Lower leg skin (tissue), 4 donors: Measurements from ENCODE around the gene VAV3. TPM values are rescaled to one million over a fixed set of nuclear protein-coding genes. Genes with fewer than 3 reads are reported as not detected.

Experiments used
- DNase-seq, 2 donors: peaks; one replicate each; pipeline ENCODE4 v3.0.0-alpha.2; 2019; ENCODE audit warnings: low spot score in 2 of 2
- H3K4me3 ChIP-seq: fragments of 200-600 bp; sonication (generic); 2 replicates; pipeline ENCODE4 v1.5.1; 2017; ENCODE audit warnings: mild to moderate bottlenecking, low read depth; ENCODE audit not compliant: poor library complexity, severe bottlenecking
- POLR2A ChIP-seq, 2 donors: fragments of 450-650 bp; IDR thresholded peaks; one replicate each; pipeline ENCODE4 v1.6.1; 2016 to 2017; ENCODE audit warnings: antibody characterized with exemption in 2 of 2, mild to moderate bottlenecking in 1 of 2, moderate library complexity in 1 of 2
- WGBS, 2 donors: methylation state at CpG; one replicate each; pipeline ENCODE4 v1.1.5; 2018; 5-methylcytosine and 5-hydroxymethylcytosine counted together
- intact Hi-C: fragments of 100-400 bp; cut with DNase I; formaldehyde crosslinking; loops from one replicate; pipeline ENCODE4 v1.15.0; 2023; ENCODE audit warnings: low total_unique reads
- total RNA-seq, 4 donors: library from RNA; depleted of rRNA; stranded (reverse); fragments of >200 nt; gene quantifications; one replicate each; pipeline ENCODE4 v1.1.0, GENCODE V29; 2016
- TF ChIP-seq, protein P1 (sequence below), 3 donors: fragments of 450-650 bp; IDR thresholded peaks; one replicate each; pipeline ENCODE4 v1.5.1; 2016; ENCODE audit warnings: antibody characterized with exemption in 3 of 3, mild to moderate bottlenecking in 3 of 3, moderate library complexity in 2 of 3

The VAV3 gene
- total RNA-seq, 4 donors from 2014 or later: 102 to 200 (median 147) TPM

DNA sequence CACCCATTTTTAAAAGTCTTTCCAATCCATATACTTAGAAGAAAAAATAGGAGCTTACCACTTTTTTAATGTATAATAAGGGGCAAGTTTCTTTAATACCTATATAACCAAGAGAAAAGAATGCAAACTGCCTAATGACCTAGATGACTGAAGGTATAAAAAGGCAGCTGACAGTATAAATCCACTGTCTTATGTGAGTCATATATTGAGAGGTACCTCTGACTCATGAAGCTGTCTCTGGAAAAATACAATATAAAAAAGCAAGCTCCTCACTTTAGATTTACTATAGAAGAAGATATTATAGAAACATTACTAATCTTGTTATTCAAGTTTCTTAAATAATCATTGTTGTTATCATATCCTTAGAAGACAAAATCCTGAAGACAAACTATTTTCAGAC, 144.2 kb downstream of the VAV3 start:
- intact Hi-C loops: no loop called here
- no peak overlapping the region for H3K4me3 ChIP-seq
- no peak for DNase-seq
- TF ChIP-seq, protein P1, sequence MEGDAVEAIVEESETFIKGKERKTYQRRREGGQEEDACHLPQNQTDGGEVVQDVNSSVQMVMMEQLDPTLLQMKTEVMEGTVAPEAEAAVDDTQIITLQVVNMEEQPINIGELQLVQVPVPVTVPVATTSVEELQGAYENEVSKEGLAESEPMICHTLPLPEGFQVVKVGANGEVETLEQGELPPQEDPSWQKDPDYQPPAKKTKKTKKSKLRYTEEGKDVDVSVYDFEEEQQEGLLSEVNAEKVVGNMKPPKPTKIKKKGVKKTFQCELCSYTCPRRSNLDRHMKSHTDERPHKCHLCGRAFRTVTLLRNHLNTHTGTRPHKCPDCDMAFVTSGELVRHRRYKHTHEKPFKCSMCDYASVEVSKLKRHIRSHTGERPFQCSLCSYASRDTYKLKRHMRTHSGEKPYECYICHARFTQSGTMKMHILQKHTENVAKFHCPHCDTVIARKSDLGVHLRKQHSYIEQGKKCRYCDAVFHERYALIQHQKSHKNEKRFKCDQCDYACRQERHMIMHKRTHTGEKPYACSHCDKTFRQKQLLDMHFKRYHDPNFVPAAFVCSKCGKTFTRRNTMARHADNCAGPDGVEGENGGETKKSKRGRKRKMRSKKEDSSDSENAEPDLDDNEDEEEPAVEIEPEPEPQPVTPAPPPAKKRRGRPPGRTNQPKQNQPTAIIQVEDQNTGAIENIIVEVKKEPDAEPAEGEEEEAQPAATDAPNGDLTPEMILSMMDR (IDR thresholded peaks at IDR 0.05): no peak
- TF ChIP-seq POLR2A (IDR thresholded peaks at IDR 0.05): no peak

DNA sequence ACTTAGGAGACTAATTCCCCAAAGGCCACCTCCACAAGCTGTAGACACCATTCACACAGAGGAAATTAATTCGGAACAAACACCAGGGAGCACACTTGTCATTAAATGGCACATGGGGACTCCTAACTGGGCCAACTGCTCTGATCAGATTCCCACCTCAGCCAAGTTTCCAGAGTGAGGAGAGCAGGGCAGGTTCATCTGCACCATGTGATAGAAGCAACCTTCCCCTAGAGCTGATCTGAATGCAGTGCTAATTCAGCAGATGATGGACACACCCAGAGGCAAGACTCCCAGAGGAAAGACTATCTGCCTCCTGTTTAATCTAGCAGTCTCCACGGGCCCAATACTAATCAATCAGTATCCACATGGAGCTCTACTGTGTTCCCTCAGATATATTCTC, 147.0 kb downstream of the VAV3 start:
- intact Hi-C loops: no loop called here
- no peak overlapping the region for H3K4me3 ChIP-seq
- WGBS, 2 donors: 51 to 61% methylated on average over 2 of the region's 2 CpGs
- no peak for DNase-seq
- TF ChIP-seq POLR2A (IDR thresholded peaks at IDR 0.05): no peak
- TF ChIP-seq, protein P1 (IDR thresholded peaks at IDR 0.05): no peak

DNA sequence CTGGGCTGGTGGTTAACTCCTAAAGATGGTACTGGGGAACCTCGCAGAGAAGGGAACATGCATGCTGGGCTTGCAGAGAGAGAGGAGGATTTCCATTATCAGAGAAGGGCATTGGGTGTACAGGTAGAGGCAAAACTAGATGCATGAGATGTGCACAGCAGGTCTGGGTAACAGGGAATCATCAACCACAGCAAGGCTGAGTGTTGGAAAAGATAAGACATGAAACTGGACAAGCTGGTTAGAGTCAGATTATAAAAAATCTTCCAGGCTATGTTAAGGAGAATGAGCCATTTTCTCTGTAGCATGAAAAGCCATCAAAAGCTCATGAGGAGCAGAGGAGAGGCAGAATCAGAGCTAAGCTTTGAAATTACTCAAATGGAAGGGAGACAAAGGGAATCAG, 147.8 kb downstream of the VAV3 start:
- H3K4me3 ChIP-seq: no peak overlapping the region
- TF ChIP-seq, protein P1 (IDR thresholded peaks at IDR 0.05): no peak
- no peak for TF ChIP-seq POLR2A (IDR thresholded peaks at IDR 0.05)
- intact Hi-C loops: no loop called here
- WGBS, 2 donors: 87 to 92% methylated on average over 1 of the region's 1 CpG
- no peak for DNase-seq

DNA sequence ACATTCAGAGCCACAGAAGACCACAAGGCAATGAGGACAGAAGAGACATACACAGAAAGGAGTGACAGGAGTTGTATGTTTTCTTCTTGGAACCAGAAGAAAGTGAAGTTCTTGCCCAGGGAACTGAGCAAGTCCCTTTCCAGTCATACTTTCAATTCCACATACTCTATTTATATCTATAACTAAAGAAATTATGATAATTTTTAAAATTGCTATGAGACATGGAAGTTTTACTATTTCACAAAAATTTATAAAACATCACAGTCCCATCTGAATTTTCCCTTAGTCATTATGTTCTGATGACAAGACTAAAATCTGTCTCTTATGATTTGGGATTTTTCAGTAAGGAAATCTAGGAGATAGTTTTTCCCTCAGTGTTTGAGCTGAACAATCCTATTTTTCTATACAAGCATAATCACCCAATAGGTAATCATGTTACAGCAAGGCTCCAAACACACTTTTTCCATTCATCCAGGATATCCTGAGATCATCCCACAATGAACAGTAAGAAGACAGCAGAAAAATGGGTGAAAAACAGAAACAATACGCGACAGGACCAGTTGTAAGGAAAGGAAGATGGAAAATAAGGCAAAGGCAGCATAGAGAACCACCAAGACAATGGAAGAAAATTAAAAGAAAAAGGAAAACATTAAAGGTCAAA, 154.6 kb downstream of the VAV3 start:
- intact Hi-C loops: no loop called here
- TF ChIP-seq, protein P1 (IDR thresholded peaks at IDR 0.05): no peak
- no peak for TF ChIP-seq POLR2A (IDR thresholded peaks at IDR 0.05)
- no peak for DNase-seq
- 93% methylated on average over 2 of the region's 2 CpGs for WGBS, 2 donors
- no peak overlapping the region for H3K4me3 ChIP-seq

DNA sequence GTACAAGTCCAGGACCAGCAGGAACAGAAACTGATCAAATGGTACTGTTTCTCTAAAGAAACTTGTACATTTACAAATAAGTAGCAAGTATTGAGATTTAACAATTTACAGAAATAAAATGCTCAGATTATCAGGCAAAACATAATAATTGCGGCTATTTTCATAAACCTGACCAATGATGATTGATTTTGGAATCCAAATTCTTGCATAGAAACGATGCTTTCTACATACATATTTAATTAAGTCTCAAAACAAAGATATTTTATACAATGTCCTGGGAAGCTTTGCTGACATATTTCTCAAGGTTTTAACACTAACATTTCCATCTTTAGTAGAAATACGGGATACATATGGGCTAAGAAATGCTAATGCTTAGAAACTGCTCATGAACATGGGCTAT, 157.1 kb downstream of the VAV3 start:
- DNase-seq: no peak
- TF ChIP-seq, protein P1 (IDR thresholded peaks at IDR 0.05): no peak
- TF ChIP-seq POLR2A (IDR thresholded peaks at IDR 0.05): no peak
- no peak overlapping the region for H3K4me3 ChIP-seq
- 86 to 87% methylated on average over 3 of the region's 3 CpGs for WGBS, 2 donors
- intact Hi-C loops: no loop called here

DNA sequence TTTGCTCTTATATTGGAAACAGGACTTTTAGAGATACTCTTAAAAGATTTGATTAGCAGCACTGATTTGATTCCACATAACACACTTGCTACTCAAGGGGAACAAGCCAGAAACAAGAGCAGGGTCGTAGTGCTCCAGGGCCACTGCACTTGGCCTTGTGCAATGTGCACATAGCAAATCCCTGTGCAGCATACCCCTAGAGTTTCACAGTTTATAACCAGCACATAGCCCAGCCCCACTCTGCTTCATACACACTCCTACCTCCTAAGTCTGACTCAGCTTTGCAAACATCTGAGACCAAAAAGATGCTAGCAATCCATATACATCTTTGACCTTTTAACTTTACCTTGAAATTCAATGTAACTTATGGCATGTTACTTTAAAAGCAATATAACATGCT, 157.6 kb downstream of the VAV3 start:
- no peak overlapping the region for H3K4me3 ChIP-seq
- intact Hi-C loops: no loop called here
- no peak for TF ChIP-seq POLR2A (IDR thresholded peaks at IDR 0.05)
- TF ChIP-seq, protein P1 (IDR thresholded peaks at IDR 0.05): no peak
- no peak for DNase-seq
- 81% methylated on average over 1 of the region's 1 CpG for WGBS, 2 donors
